Heart right ventricle (tissue), 16 donors: ENCODE measurements around the gene LRRC19. TPM values are rescaled to one million over a fixed set of nuclear protein-coding genes. Genes with fewer than 3 reads are reported as not detected.
A peak's percentile ranks its signal among the peaks of the same experiment; 100 is the strongest.

Experiments
- ATAC-seq, 8 donors: fragments of 200-7000 bp; cut with Tn5 transposase; one replicate each; pipeline ENCODE4 v1.9.1; 2020; ENCODE audit warnings: mild to moderate bottlenecking in 8 of 8, moderate library complexity in 8 of 8, moderate number of reproducible peaks in 1 of 8
- DNase-seq, 2 donors: peaks; one replicate each; pipeline ENCODE4 v3.0.0-alpha.2; 2020
- H3K27ac ChIP-seq, 10 donors: fragments of 200-600 bp; sonication (generic) in 2 of 10; one replicate each; pipeline versions ENCODE4 v1.5.0 to v1.8.0; 2020 to 2022; ENCODE audit warnings: mild to moderate bottlenecking in 3 of 10
- H3K27me3 ChIP-seq, 7 donors: fragments of 200-600 bp; one replicate each; pipeline ENCODE4 v1.8.0; 2021 to 2022; ENCODE audit warnings: mild to moderate bottlenecking in 2 of 7
- H3K36me3 ChIP-seq, 9 donors: fragments of 200-600 bp; sonication (generic) in 1 of 9; one replicate each; pipeline versions ENCODE4 v1.5.0 to v1.8.0; 2020 to 2022; ENCODE audit warnings: mild to moderate bottlenecking in 2 of 9
- H3K4me1 ChIP-seq, 9 donors: fragments of 200-600 bp; sonication (generic) in 1 of 9; one replicate each; pipeline versions ENCODE4 v1.5.0 to v1.8.0; 2020 to 2022; ENCODE audit warnings: mild to moderate bottlenecking in 4 of 9
- H3K4me3 ChIP-seq, 10 donors: fragments of 200-600 bp; sonication (generic) in 2 of 10; one replicate each; pipeline versions ENCODE4 v1.5.0 to v1.8.0; 2020 to 2022; ENCODE audit warnings: mild to moderate bottlenecking in 7 of 10, moderate library complexity in 2 of 10
- H3K9me3 ChIP-seq, 11 donors: fragments of 200-600 bp in 10 of 11; sonication (generic) in 2 of 11; one replicate each; pipeline versions ENCODE4 v1.5.0 to v1.8.0; 2013 to 2022; ENCODE audit warnings: mild to moderate bottlenecking in 2 of 11, control low read depth in 1 of 11, moderate library complexity in 1 of 11
- WGBS, 2 donors: extraction: QIAGEN DNeasy Blood & Tissue Kit; methylation state at CpG; one replicate each; pipeline ENCODE4 v1.1.7; 2013; ENCODE audit warnings: inconsistent platforms in 1 of 2; 5-methylcytosine and 5-hydroxymethylcytosine counted together
- intact Hi-C, 10 donors: fragments of 100-400 bp; cut with DNase I; formaldehyde crosslinking; loops; one replicate each; pipeline versions ENCODE4 v1.11.1 to v1.14.2; 2022
- polyA plus RNA-seq, 2 donors: library from polyadenylated mRNA; stranded (reverse); fragments of 200-250 nt; gene quantifications; one replicate each; pipeline ENCODE4 v1.2.3, GENCODE V29; 2013
- total RNA-seq, 10 donors: library from RNA; stranded (reverse); fragmentation: NEBNext Ultra II Directional in 3 of 10; extraction: Animal tissue kit (Norgen Biotek cat#: 25700) in 3 of 10; gene quantifications; one replicate each; pipeline versions ENCODE4 v1.2.1 to v1.2.4, GENCODE V29; 2021 to 2023
- TF ChIP-seq, protein P1 (sequence below), 9 donors: fragments of 200-600 bp; sonication (generic) in 2 of 9; IDR thresholded peaks; one replicate each; pipeline versions ENCODE4 v1.5.0 to v1.8.0; 2021 to 2022; ENCODE audit warnings: antibody characterized with exemption in 9 of 9, mild to moderate bottlenecking in 5 of 9, moderate library complexity in 1 of 9
- donor health status: Arrhythmogenic right ventricular cardiomyopathy.
- donor health status: ischemic (EF 13 %, LVEDD 7.1; RV severe dilation, severe dysfunction).
- donor health status: healthy with polysubstance abuse.
- donor health status: DM: no; HTN: yes; CAD: no.
- donor health status: DM: no; HTN: no; CAD: no.
- donor health status: ischemic (EF 25% LVEDD 6.9; RV normal size, moderate dysfunction).
- donor health status: ischemic (EF 25% LVEDD 5.7; RV mildly dilated, moderate dysfunction).
- donor health status: healthy.
- donor health status: DM: yes; HTN: yes; CAD: no.
- donor health status: Ischemic cardiomyopathy.
- donor health status: ischemic (EF 35%, LVEDD 5.7; RV mildly dilated, moderate dysfunction).
- donor health status: nonischemic (EF 11% LVEDD 7.7; RV severe dilation, severe dysfunction).
- donor health status: DM: yes; HTN: yes; CAD: no.
- donor health status: PGD.
- donor health status: ischemic (EF 29% LVEDD 5.4; RV normal size, mild dysfunction).
- donor health status: nonischemic (EF 23%, LVEDD 6.1; RV moderate dilation, normal function).

LRRC19 gene
- total and polyA plus RNA-seq, 12 donors, result not detected

GRCh38 chr9:26975728-26976707 is 29.5 kb downstream of the LRRC19 start:
- Histone ChIP-seq H3K27ac (no peak overlapping the region), H3K36me3 (peaks cover 0 to 38% (median 0%) of the 10 kb centered on the region in 9 donors), H3K4me1 (peaks cover 0 to 9% (median 0%) of the 10 kb centered on the region in 9 donors), H3K27me3 (no peaks in the 10 kb centered on the region), H3K4me3 (no peak overlapping the region), H3K9me3 (no peaks in the 10 kb centered on the region)
- TF ChIP-seq, protein P1, sequence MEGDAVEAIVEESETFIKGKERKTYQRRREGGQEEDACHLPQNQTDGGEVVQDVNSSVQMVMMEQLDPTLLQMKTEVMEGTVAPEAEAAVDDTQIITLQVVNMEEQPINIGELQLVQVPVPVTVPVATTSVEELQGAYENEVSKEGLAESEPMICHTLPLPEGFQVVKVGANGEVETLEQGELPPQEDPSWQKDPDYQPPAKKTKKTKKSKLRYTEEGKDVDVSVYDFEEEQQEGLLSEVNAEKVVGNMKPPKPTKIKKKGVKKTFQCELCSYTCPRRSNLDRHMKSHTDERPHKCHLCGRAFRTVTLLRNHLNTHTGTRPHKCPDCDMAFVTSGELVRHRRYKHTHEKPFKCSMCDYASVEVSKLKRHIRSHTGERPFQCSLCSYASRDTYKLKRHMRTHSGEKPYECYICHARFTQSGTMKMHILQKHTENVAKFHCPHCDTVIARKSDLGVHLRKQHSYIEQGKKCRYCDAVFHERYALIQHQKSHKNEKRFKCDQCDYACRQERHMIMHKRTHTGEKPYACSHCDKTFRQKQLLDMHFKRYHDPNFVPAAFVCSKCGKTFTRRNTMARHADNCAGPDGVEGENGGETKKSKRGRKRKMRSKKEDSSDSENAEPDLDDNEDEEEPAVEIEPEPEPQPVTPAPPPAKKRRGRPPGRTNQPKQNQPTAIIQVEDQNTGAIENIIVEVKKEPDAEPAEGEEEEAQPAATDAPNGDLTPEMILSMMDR (IDR thresholded peaks at IDR 0.05), result peak; percentile 31 to 79 (median 66)
- intact Hi-C loops, result loop anchor here in 8 of 10 donors (1.0 to 10.0 kb wide), 5 partner anchors 229 to 234 kb away; no protein-coding TSS in a partner anchor
- peak in 7 of 8 donors; percentile 38 to 75 (median 49) for ATAC-seq
- DNase-seq, result peak in 1 of 2 donors; percentile 31
- 81 to 87% methylated on average over 18 of the region's 18 CpGs for WGBS, 2 donors

GRCh38 chr9:26974927-26975326 is 30.5 kb downstream of the LRRC19 start:
- peaks cover 0 to 9% (median 0%) of the 10 kb centered on the region in 9 donors for H3K4me1 ChIP-seq
- H3K4me3 ChIP-seq, result no peak overlapping the region
- ATAC-seq, result no peak
- no peak overlapping the region for H3K27ac ChIP-seq
- WGBS, 2 donors, result 70 to 76% methylated on average over 4 of the region's 4 CpGs
- no peaks in the 10 kb centered on the region for H3K27me3 ChIP-seq
- peaks cover 0 to 28% (median 0%) of the 10 kb centered on the region in 9 donors for H3K36me3 ChIP-seq
- intact Hi-C loops, result loop anchor here (1.0 to 10.0 kb wide), 5 partner anchors 228 to 233 kb away; no protein-coding TSS in a partner anchor
- H3K9me3 ChIP-seq, result peaks cover 0 to 2% (median 0%) of the 10 kb centered on the region in 11 donors
- no peak for DNase-seq
- TF ChIP-seq, protein P1 (IDR thresholded peaks at IDR 0.05), result no peak

DNA sequence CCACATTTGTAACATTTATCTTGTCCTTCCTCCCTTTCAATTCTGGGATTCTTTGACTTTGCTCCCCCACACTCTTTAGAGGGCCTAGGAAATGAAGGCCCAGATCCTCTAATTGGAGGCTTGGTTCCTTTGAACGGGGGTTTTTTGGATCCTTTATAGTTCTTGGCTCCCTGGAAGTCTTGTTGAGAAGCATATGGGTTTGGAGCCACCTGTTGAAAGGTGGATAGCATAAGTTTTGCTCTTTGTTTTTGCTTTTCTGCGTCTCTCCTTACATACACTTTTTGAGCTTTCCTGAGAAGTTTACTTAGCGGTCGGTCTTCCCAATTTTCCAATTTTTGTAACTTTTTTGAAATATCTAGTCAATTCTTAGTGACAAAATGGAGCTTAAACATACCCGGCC is 31.5 kb downstream of the LRRC19 start:
- intact Hi-C loops, result loop anchor here in 6 of 10 donors (2.0 to 10.0 kb wide), 3 partner anchors 227 to 229 kb away; no protein-coding TSS in a partner anchor
- DNase-seq (no peak), ATAC-seq (no peak)
- Histone ChIP-seq H3K9me3 (peaks cover 0 to 7% (median 0%) of the 10 kb centered on the region in 11 donors), H3K4me3 (no peak overlapping the region), H3K36me3 (peaks cover 0 to 18% (median 0%) of the 10 kb centered on the region in 9 donors), H3K27me3 (no peaks in the 10 kb centered on the region), H3K27ac (no peak overlapping the region), H3K4me1 (peaks cover 0 to 9% (median 0%) of the 10 kb centered on the region in 9 donors)
- TF ChIP-seq, protein P1 (IDR thresholded peaks at IDR 0.05), result no peak
- WGBS, 2 donors, result 88 to 94% methylated on average over 5 of the region's 5 CpGs

DNA sequence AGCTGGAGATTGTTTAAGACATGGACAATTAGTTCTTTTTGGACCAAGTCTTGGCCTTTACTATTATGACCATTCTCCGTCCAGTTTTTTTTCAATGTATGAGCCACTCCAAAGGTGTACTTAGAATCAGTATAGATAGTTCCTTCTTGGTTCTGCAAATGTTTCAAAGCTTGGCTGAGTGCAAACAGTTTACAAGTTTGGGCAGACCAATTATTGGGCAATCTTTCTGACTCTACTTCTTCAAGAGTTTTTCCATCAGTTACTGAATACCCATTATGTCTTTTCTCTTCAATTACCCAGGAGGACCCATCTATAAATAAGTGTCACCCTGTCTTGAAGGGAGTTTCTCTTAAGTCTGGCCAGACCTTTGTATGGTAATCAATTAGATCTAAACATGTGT is 33.8 kb downstream of the LRRC19 start:
- intact Hi-C loops, result loop anchor here in 3 of 10 donors (5.0 to 10.0 kb wide), 2 partner anchors 224 to 227 kb away; no protein-coding TSS in a partner anchor
- H3K9me3 ChIP-seq, result peaks cover 0 to 14% (median 4%) of the 10 kb centered on the region in 11 donors
- H3K4me3 ChIP-seq, result no peak overlapping the region
- ATAC-seq (no peak), DNase-seq (no peak)
- H3K4me1 ChIP-seq, result peaks cover 0 to 9% (median 0%) of the 10 kb centered on the region in 9 donors
- peaks cover 0 to 8% (median 0%) of the 10 kb centered on the region in 9 donors for H3K36me3 ChIP-seq
- TF ChIP-seq, protein P1 (IDR thresholded peaks at IDR 0.05), result no peak
- WGBS, 2 donors, result 93 to 98% methylated on average over 1 of the region's 1 CpG
- no peaks in the 10 kb centered on the region for H3K27me3 ChIP-seq
- H3K27ac ChIP-seq, result no peak overlapping the region
